ENCODE measurements around the gene GRM7. TPM values are rescaled to one million over a fixed set of nuclear protein-coding genes. Genes with fewer than 3 reads are reported as not detected.

Gene GRM7
- total RNA-seq, 1 experiment from 2014 or later, result 0.28 TPM

GRCh38 chr3:7640787-7641186, 779.9 kb downstream of the GRM7 start:
- H3K79me1 ChIP-seq (ENCODE audit: insufficient read depth, low read depth, low read length, poor library complexity, severe bottlenecking), result no peaks in the 10 kb centered on the region
- no peak for TF ChIP-seq CTCF (conservative IDR thresholded peaks at IDR 0.05)
- Mint-ChIP-seq H3K27me3 (ENCODE audit: low read depth) (no peaks in the 10 kb centered on the region), H3K9me3 (no peaks in the 10 kb centered on the region), H3K27ac (no peak overlapping the region), H3K36me3 (ENCODE audit: insufficient read depth in 1 of 3, low read depth in 3 of 3) (no peaks in the 10 kb centered on the region), H3K4me3 (no peak overlapping the region), H3K4me1 (peaks cover 0 to 4% of the 10 kb centered on the region in 2 experiments; a peak in 2 of 4 replicates)
- no peak overlapping the region for H2BK5ac ChIP-seq (ENCODE audit: insufficient read length, low read length)
- H2AFZ ChIP-seq (ENCODE audit: low read length), result no peak overlapping the region
- H3K4me2 ChIP-seq (ENCODE audit: insufficient read depth, insufficient read length, low read length), result no peak overlapping the region
- H4K5ac ChIP-seq (ENCODE audit: insufficient read length, low read depth, low read length), result no peak overlapping the region
- H3K9me3 ChIP-seq (ENCODE audit: control insufficient read depth, low read depth, low read length), result no peaks in the 10 kb centered on the region
- H3K23ac ChIP-seq (ENCODE audit: insufficient read length, low read depth, low read length), result no peak overlapping the region
- DNase-seq, result no peak
- H3K9ac ChIP-seq (ENCODE audit: extremely low read depth, insufficient read length, low read length), result no peak overlapping the region
- H3K23me2 ChIP-seq (ENCODE audit: insufficient read length, low read depth, low read length, poor library complexity, severe bottlenecking), result no peaks in the 10 kb centered on the region
- no peak overlapping the region for H2BK20ac ChIP-seq (ENCODE audit: low read depth, low read length, poor library complexity, severe bottlenecking)
- H3K79me2 ChIP-seq (ENCODE audit: insufficient read depth, low read length), result no peaks in the 10 kb centered on the region
- no peak overlapping the region for H4K91ac ChIP-seq (ENCODE audit: insufficient read length, low read depth, low read length)
- H4K20me1 ChIP-seq (ENCODE audit: control insufficient read depth, insufficient read depth, insufficient read length), result no peaks in the 10 kb centered on the region
- no peak overlapping the region for H2BK15ac ChIP-seq (ENCODE audit: low read depth, low read length)
- H3K4ac ChIP-seq (ENCODE audit: low read depth, low read length), result no peak overlapping the region
- no peaks in the 10 kb centered on the region for H3K4me1 ChIP-seq (ENCODE audit: insufficient read depth, low read length)
- H4K8ac ChIP-seq (replicated peaks; ENCODE audit: insufficient read length, low read depth, low read length), result no peak overlapping the region
- H3K18ac ChIP-seq (ENCODE audit: insufficient read length, low read depth, low read length), result no peak overlapping the region
- no peaks in the 10 kb centered on the region for H3K27me3 ChIP-seq (ENCODE audit: insufficient read depth, low read length)
- H3K14ac ChIP-seq (ENCODE audit: insufficient read depth, low read length), result no peak overlapping the region
- H3K56ac ChIP-seq (ENCODE audit: insufficient read length, low read depth, low read length), result no peak overlapping the region
- no peak overlapping the region for H2BK12ac ChIP-seq (ENCODE audit: insufficient read length, low read depth, low read length)
- H2AK5ac ChIP-seq (ENCODE audit: insufficient read length, low read length), result no peak overlapping the region
- no peak overlapping the region for H3K27ac ChIP-seq (ENCODE audit: insufficient read length, low read depth, low read length)
- no peak overlapping the region for H3T11ph ChIP-seq (ENCODE audit: low read length)
- no peak overlapping the region for H2BK120ac ChIP-seq (ENCODE audit: low read depth, low read length, poor library complexity, severe bottlenecking)
